Liver (tissue), 9 donors: Measurements from ENCODE around the gene AGFG1. TPM values are rescaled to one million over a fixed set of nuclear protein-coding genes. Genes with fewer than 3 reads are reported as not detected.

Experiments used
- DNase-seq: peaks from one replicate; pipeline ENCODE4 v3.0.0-alpha.2; 2017; ENCODE audit warnings: low spot score
- H3K27ac ChIP-seq, 2 donors: one replicate each; pipeline ENCODE4 v1.7.0; 2013; ENCODE audit warnings: inconsistent platforms in 2 of 2, low read length in 2 of 2, control low read depth in 1 of 2, low read depth in 1 of 2, mild to moderate bottlenecking in 1 of 2
- H3K27me3 ChIP-seq, 4 donors: one replicate each; pipeline versions ENCODE4 v1.6.1 to v1.7.0; 2013; ENCODE audit warnings: low read length in 3 of 4, inconsistent platforms in 1 of 4, mild to moderate bottlenecking in 1 of 4, moderate library complexity in 1 of 4; ENCODE audit not compliant: control insufficient read depth in 4 of 4, insufficient read depth in 4 of 4
- H3K36me3 ChIP-seq, 4 donors: one replicate each; pipeline versions ENCODE4 v1.6.1 to v1.7.0; 2013; ENCODE audit warnings: low read length in 3 of 4, mild to moderate bottlenecking in 3 of 4, low read depth in 1 of 4, moderate library complexity in 1 of 4; ENCODE audit not compliant: control insufficient read depth in 4 of 4, insufficient read depth in 3 of 4
- H3K4me1 ChIP-seq, 4 donors: one replicate each; pipeline versions ENCODE4 v1.6.1 to v1.7.0; 2013; ENCODE audit warnings: low read length in 3 of 4, mild to moderate bottlenecking in 3 of 4, moderate library complexity in 1 of 4; ENCODE audit not compliant: control insufficient read depth in 4 of 4, insufficient read depth in 4 of 4
- H3K4me3 ChIP-seq, 3 donors: one replicate each; pipeline versions ENCODE4 v1.6.1 to v1.7.0; 2013; ENCODE audit warnings: low read length in 3 of 3, control low read depth in 1 of 3, low read depth in 1 of 3, mild to moderate bottlenecking in 1 of 3
- H3K9ac ChIP-seq, 2 donors: one replicate each; pipeline ENCODE4 v1.7.0; 2013; ENCODE audit warnings: low read length in 2 of 2, mild to moderate bottlenecking in 2 of 2, moderate library complexity in 2 of 2, control low read depth in 1 of 2, low read depth in 1 of 2
- H3K9me3 ChIP-seq, 4 donors: one replicate each; pipeline versions ENCODE4 v1.6.1 to v1.7.0; 2013; ENCODE audit warnings: low read length in 3 of 4; ENCODE audit not compliant: control insufficient read depth in 4 of 4
- CTCF ChIP-seq: fragments of 150-350 bp; IDR thresholded peaks from 2 replicates; pipeline ENCODE4 v1.5.1; 2017; ENCODE audit warnings: improper control_type of control experiment, low read depth, low read length; ENCODE audit not compliant: missing input control
- FOXA1 ChIP-seq: IDR thresholded peaks from 2 replicates; pipeline ENCODE4 v1.6.1; 2016; ENCODE audit warnings: antibody characterized with exemption
- FOXA2 ChIP-seq: IDR thresholded peaks from 2 replicates; pipeline ENCODE4 v1.6.1; 2016; ENCODE audit warnings: antibody characterized with exemption
- GABPA ChIP-seq, 2 donors: IDR thresholded peaks in 1 of 2; conservative IDR thresholded peaks in 1 of 2; 2 replicates each; pipeline ENCODE4 v1.6.1; 2016; ENCODE audit warnings: antibody characterized with exemption in 2 of 2, mild to moderate bottlenecking in 1 of 2, moderate library complexity in 1 of 2
- HNF4A ChIP-seq, 2 donors: conservative IDR thresholded peaks; 2 replicates each; pipeline ENCODE4 v1.6.1; 2016; ENCODE audit warnings: antibody characterized with exemption in 2 of 2, mild to moderate bottlenecking in 2 of 2
- JUND ChIP-seq, 2 donors: IDR thresholded peaks; 2 replicates each; pipeline ENCODE4 v1.6.1; 2016; ENCODE audit warnings: antibody characterized with exemption in 2 of 2
- NR2F2 ChIP-seq: IDR thresholded peaks from 2 replicates; pipeline ENCODE4 v1.6.1; 2016; ENCODE audit warnings: antibody characterized with exemption
- RAD21 ChIP-seq, 2 donors: IDR thresholded peaks; 2 replicates each; pipeline ENCODE4 v1.6.1; 2016; ENCODE audit warnings: antibody characterized with exemption in 2 of 2, mild to moderate bottlenecking in 2 of 2
- RXRA ChIP-seq, 2 donors: IDR thresholded peaks; 2 replicates each; pipeline ENCODE4 v1.6.1; 2017 to 2018; ENCODE audit warnings: antibody characterized with exemption in 2 of 2, mild to moderate bottlenecking in 1 of 2
- SP1 ChIP-seq: IDR thresholded peaks from 2 replicates; pipeline ENCODE4 v1.6.1; 2018; ENCODE audit warnings: antibody characterized with exemption, mild to moderate bottlenecking
- TAF1 ChIP-seq: conservative IDR thresholded peaks from 2 replicates; pipeline ENCODE4 v1.6.1; 2016; ENCODE audit warnings: antibody characterized with exemption, mild to moderate bottlenecking
- YY1 ChIP-seq: IDR thresholded peaks from 2 replicates; pipeline ENCODE4 v1.6.1; 2016; ENCODE audit warnings: antibody characterized with exemption, mild to moderate bottlenecking
- WGBS: extraction: QIAGEN DNeasy Blood & Tissue Kit; methylation state at CpG from one replicate; pipeline ENCODE4 v1.1.7; 2013; 5-methylcytosine and 5-hydroxymethylcytosine counted together
- polyA plus RNA-seq, 2 donors: library from polyadenylated mRNA; stranded (reverse) in 1 of 2; unstranded in 1 of 2; fragments of 200-250 nt in 1 of 2; fragments of >200 nt in 1 of 2; fragmentation: Nextera tagmentation in 1 of 2; extraction: Ambion mirVana in 1 of 2; gene quantifications; one replicate each; pipeline versions ENCODE4 v1.2.1 to v1.2.3, GENCODE V29; 2013 to 2015
- total RNA-seq, 2 donors: library from RNA; depleted of rRNA; stranded (reverse); fragments of >200 nt; gene quantifications; one replicate each; pipeline ENCODE4 v1.2.3, GENCODE V29; 2014
- TF ChIP-seq, protein P1 (sequence below): IDR thresholded peaks from 2 replicates; pipeline ENCODE4 v1.6.1; 2016; ENCODE audit warnings: antibody characterized with exemption, mild to moderate bottlenecking
- TF ChIP-seq, protein P2 (sequence below): IDR thresholded peaks from 2 replicates; pipeline ENCODE4 v1.6.1; 2016; ENCODE audit warnings: antibody characterized with exemption
- TF ChIP-seq, protein P3 (sequence below): IDR thresholded peaks from 2 replicates; pipeline ENCODE4 v1.6.1; 2016; ENCODE audit warnings: antibody characterized with exemption
- TF ChIP-seq, protein P4 (sequence below): IDR thresholded peaks from 2 replicates; pipeline ENCODE4 v1.6.1; 2016; ENCODE audit warnings: antibody characterized with exemption
- donor health status: healthy.
- donor health status: healthy.
- donor health status: healthy.
- donor health status: healthy.
- donor health status: healthy.

Gene AGFG1
- total and polyA plus RNA-seq, 4 donors, result 8.5 to 49.7 (median 23.7) TPM

DNA sequence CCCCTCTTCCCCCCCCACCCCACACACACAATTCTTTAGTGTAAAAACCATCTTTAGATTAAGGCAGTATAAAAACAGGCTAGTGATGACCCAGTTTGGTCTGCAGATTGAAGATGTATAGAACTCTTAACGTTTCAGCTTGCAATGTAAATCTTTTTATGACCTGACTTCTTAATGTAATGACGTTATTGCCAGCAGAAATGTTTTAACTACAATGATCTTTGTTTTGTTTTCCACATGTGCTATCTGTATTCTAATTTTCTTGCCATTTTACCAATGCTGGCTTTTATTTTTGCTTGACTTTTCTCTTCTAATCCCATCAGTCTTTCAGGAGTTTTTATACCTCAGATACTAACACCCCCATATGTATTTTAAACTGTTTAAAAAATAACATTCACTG, 25.2 kb downstream of the AGFG1 start:
- WGBS, result 86% methylated on average over 2 of the region's 2 CpGs
- no peak for DNase-seq
- H3K9ac ChIP-seq, result no peak overlapping the region
- peaks cover 0 to 3% (median 1%) of the 10 kb centered on the region in 4 donors for H3K36me3 ChIP-seq
- no peaks in the 10 kb centered on the region for H3K9me3 ChIP-seq
- H3K27me3 ChIP-seq, result no peaks in the 10 kb centered on the region
- TF ChIP-seq YY1 (no peak), SP1 (no peak), FOXA2 (no peak), TAF1 (no peak), NR2F2 (no peak), GABPA (IDR thresholded peaks at IDR 0.05 in 1 of 2, conservative IDR thresholded peaks at IDR 0.05 in 1 of 2) (no peak), HNF4A (conservative IDR thresholded peaks at IDR 0.05) (no peak), RAD21 (IDR thresholded peaks at IDR 0.05) (no peak), RXRA (IDR thresholded peaks at IDR 0.05) (no peak), JUND (IDR thresholded peaks at IDR 0.05) (no peak), FOXA1 (no peak), CTCF (no peak)
- TF ChIP-seq, protein P1, sequence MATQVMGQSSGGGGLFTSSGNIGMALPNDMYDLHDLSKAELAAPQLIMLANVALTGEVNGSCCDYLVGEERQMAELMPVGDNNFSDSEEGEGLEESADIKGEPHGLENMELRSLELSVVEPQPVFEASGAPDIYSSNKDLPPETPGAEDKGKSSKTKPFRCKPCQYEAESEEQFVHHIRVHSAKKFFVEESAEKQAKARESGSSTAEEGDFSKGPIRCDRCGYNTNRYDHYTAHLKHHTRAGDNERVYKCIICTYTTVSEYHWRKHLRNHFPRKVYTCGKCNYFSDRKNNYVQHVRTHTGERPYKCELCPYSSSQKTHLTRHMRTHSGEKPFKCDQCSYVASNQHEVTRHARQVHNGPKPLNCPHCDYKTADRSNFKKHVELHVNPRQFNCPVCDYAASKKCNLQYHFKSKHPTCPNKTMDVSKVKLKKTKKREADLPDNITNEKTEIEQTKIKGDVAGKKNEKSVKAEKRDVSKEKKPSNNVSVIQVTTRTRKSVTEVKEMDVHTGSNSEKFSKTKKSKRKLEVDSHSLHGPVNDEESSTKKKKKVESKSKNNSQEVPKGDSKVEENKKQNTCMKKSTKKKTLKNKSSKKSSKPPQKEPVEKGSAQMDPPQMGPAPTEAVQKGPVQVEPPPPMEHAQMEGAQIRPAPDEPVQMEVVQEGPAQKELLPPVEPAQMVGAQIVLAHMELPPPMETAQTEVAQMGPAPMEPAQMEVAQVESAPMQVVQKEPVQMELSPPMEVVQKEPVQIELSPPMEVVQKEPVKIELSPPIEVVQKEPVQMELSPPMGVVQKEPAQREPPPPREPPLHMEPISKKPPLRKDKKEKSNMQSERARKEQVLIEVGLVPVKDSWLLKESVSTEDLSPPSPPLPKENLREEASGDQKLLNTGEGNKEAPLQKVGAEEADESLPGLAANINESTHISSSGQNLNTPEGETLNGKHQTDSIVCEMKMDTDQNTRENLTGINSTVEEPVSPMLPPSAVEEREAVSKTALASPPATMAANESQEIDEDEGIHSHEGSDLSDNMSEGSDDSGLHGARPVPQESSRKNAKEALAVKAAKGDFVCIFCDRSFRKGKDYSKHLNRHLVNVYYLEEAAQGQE, result no peak
- TF ChIP-seq, protein P2, sequence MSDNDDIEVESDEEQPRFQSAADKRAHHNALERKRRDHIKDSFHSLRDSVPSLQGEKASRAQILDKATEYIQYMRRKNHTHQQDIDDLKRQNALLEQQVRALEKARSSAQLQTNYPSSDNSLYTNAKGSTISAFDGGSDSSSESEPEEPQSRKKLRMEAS, result no peak
- TF ChIP-seq, protein P3, sequence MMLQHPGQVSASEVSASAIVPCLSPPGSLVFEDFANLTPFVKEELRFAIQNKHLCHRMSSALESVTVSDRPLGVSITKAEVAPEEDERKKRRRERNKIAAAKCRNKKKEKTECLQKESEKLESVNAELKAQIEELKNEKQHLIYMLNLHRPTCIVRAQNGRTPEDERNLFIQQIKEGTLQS, result no peak
- TF ChIP-seq, protein P4, sequence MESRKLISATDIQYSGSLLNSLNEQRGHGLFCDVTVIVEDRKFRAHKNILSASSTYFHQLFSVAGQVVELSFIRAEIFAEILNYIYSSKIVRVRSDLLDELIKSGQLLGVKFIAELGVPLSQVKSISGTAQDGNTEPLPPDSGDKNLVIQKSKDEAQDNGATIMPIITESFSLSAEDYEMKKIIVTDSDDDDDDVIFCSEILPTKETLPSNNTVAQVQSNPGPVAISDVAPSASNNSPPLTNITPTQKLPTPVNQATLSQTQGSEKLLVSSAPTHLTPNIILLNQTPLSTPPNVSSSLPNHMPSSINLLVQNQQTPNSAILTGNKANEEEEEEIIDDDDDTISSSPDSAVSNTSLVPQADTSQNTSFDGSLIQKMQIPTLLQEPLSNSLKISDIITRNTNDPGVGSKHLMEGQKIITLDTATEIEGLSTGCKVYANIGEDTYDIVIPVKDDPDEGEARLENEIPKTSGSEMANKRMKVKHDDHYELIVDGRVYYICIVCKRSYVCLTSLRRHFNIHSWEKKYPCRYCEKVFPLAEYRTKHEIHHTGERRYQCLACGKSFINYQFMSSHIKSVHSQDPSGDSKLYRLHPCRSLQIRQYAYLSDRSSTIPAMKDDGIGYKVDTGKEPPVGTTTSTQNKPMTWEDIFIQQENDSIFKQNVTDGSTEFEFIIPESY, result no peak
- peaks cover 0 to 5% (median 0%) of the 10 kb centered on the region in 4 donors for H3K4me1 ChIP-seq
- H3K4me3 ChIP-seq, result no peak overlapping the region
- H3K27ac ChIP-seq, result no peak overlapping the region
